ENCODE results near the gene B3GALT6.

Gene B3GALT6

DNA sequence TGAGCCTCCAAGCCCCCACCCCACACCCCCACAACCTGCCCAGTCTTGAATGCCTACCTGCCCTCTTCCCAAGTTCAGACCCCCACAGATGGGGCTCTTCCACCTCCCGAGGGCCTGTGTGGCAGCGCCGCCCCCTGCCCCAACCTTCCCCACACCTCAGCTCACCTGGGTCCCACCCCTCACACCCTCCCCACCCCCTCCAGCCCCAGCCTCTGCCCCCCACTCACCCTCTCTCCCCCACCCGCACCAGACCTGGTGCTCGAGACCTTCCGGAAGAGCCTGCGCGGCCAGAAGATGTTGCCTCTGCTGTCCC, 34.9 kb upstream of the B3GALT6 start:
- TF ChIP-seq, protein P1, sequence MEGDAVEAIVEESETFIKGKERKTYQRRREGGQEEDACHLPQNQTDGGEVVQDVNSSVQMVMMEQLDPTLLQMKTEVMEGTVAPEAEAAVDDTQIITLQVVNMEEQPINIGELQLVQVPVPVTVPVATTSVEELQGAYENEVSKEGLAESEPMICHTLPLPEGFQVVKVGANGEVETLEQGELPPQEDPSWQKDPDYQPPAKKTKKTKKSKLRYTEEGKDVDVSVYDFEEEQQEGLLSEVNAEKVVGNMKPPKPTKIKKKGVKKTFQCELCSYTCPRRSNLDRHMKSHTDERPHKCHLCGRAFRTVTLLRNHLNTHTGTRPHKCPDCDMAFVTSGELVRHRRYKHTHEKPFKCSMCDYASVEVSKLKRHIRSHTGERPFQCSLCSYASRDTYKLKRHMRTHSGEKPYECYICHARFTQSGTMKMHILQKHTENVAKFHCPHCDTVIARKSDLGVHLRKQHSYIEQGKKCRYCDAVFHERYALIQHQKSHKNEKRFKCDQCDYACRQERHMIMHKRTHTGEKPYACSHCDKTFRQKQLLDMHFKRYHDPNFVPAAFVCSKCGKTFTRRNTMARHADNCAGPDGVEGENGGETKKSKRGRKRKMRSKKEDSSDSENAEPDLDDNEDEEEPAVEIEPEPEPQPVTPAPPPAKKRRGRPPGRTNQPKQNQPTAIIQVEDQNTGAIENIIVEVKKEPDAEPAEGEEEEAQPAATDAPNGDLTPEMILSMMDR (IDR thresholded peaks at IDR 0.05; ENCODE audit: low read depth, low read length, missing control alignments), result no peak
- no peaks in the 10 kb centered on the region for H3K36me3 ChIP-seq (replicated peaks)
- no peak overlapping the region for H3K27ac ChIP-seq
- in situ Hi-C loops (cut with HindIII; ENCODE audit: low pct_ligation_motif_present, low sequenced_read_pairs), result no loop called here
- no peak overlapping the region for H3K4me3 ChIP-seq (ENCODE audit: low read depth, low read length)
- DNase-seq, result no peak
- H3K27me3 ChIP-seq (replicated peaks), result no peaks in the 10 kb centered on the region

DNA sequence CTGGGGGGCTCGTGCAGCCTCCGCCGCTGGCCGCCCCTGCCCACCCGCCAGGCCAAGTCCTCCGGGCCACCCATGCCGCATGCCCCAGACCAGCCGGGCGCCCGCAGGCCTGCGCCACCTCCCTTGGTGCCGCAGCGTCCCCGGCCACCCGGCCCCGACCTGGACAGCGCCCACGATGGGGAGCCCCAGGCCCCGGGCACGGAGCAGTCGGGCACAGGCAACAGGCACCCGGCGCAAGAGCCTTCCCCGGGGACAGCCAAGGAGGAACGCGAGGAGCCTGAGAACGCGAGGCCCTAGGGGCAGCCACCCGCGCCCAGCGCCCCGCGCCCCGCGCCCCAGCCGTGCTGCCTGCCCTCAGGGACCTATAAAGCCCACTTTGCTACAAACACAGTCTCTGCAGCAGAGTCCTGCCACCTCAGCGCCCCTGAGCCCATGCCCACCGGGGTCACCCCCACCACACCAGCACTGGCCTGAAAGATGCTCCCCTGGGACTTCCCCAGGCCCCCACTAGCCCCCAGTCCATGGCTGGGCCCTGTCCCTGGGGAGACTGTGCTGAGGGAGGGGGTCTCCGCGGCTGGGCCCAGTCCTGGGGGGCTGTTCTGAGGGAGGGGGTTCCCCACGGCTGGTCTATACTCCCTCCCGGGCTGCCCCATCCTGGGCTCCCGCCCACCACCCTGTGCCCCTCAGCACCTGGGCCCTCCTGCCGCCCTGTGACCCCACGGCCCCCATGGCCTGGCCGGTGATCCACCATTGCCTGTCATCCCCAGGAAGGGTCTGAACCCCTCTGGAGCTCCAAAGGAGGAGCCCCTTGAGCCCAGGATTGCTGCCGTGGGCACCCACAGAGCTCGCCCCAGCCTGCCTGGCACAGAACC, 34.2 kb upstream of the B3GALT6 start:
- peaks cover under 1% of the 10 kb centered on the region for H3K27me3 ChIP-seq (replicated peaks)

DNA sequence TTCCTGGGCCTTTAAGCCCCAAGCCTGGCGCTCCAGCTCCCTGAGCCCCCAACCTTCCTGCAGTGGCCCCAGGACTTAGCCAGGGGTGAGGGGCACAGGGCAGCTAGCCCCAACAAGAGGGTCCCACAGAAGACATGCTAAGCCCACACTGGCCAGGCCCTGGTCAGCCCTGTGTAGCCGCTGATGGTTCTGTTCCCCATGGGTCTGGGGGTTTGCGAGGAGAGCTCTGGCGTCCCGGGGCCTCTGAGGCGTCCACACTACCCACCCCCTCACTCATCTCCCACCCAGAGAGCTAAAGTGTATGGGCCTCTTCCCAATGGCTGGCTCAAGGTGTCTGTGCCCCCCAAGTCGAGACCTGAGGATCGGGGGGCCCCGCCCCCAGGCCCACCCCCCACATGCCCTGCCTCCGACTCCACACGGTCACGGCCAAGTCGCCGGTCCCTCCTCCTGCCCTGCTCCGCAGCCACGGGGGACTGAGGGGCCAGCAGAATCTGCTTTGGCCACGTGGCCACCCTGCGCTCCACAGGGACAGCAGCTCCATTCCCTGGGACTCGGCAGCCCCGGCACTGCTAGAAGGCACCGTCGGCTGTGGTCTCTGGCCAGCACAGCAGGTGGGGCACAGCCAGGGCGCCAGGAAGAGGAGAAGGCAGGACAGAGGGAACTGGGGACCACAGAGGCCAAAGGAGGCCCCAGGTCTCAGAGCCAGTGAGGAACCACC, 33.5 kb upstream of the B3GALT6 start:
- no peaks in the 10 kb centered on the region for H3K36me3 ChIP-seq (replicated peaks)
- no peak overlapping the region for H3K4me3 ChIP-seq (ENCODE audit: low read depth, low read length)
- TF ChIP-seq, protein P1 (IDR thresholded peaks at IDR 0.05; ENCODE audit: low read depth, low read length, missing control alignments), result no peak
- H3K27me3 ChIP-seq (replicated peaks), result peaks cover 6% of the 10 kb centered on the region
- in situ Hi-C loops (cut with HindIII; ENCODE audit: low pct_ligation_motif_present, low sequenced_read_pairs), result no loop called here
- no peak overlapping the region for H3K27ac ChIP-seq
- no peak for DNase-seq

More for the DNA sequence above, 34.2 kb upstream of the B3GALT6 start:
- DNase-seq, result no peak
- no peak overlapping the region for H3K27ac ChIP-seq
- in situ Hi-C loops (cut with HindIII; ENCODE audit: low pct_ligation_motif_present, low sequenced_read_pairs), result no loop called here
- TF ChIP-seq, protein P1 (IDR thresholded peaks at IDR 0.05; ENCODE audit: low read depth, low read length, missing control alignments), result no peak
- no peak overlapping the region for H3K4me3 ChIP-seq (ENCODE audit: low read depth, low read length)
- H3K36me3 ChIP-seq (replicated peaks), result no peaks in the 10 kb centered on the region

DNA sequence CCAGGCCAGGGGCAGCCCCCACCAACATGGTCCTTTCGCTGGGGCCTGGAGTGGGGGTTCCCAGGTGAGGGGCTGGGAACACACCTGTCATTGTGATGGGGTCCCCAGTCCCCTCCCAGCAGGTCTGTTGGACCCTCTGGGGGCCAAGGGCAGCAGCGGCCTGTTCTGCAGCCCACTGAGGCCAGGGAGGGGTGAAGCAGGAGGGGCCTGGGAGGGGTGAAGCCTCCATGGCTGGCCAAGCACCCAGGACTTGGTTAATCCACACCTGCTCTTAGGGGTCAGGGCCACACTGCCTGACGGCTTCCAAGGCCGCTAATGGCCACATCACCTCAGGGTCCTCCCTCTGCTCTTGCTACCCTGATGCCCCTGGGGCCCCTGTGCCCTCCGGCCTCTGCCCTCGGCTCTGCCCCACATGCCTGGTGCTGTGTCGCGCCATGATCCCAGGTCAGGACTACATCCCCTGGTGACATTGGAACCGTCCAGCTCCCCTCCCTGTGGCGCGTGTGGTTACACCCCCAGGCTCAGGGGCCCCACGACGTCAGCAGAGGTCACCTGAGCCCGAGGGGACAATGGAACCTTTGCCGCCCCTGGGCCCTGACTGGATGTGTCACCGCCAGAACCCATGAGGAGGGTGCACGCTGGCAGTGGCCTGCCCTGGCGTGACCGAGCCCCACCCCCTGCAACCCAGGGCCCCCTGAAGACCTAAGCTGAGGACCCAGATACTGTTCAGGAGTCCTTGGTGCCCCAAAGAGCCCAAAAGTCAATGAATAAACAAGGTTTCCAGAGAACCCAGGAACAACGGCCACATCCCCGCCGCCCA, 32.7 kb upstream of the B3GALT6 start:
- TF ChIP-seq, protein P1 (IDR thresholded peaks at IDR 0.05; ENCODE audit: low read depth, low read length, missing control alignments), result no peak
- no peak for DNase-seq
- H3K27ac ChIP-seq, result no peak overlapping the region
- no peak overlapping the region for H3K4me3 ChIP-seq (ENCODE audit: low read depth, low read length)
- H3K36me3 ChIP-seq (replicated peaks), result no peaks in the 10 kb centered on the region
- in situ Hi-C loops (cut with HindIII; ENCODE audit: low pct_ligation_motif_present, low sequenced_read_pairs), result no loop called here
- H3K27me3 ChIP-seq (replicated peaks), result peaks cover 7% of the 10 kb centered on the region

DNA sequence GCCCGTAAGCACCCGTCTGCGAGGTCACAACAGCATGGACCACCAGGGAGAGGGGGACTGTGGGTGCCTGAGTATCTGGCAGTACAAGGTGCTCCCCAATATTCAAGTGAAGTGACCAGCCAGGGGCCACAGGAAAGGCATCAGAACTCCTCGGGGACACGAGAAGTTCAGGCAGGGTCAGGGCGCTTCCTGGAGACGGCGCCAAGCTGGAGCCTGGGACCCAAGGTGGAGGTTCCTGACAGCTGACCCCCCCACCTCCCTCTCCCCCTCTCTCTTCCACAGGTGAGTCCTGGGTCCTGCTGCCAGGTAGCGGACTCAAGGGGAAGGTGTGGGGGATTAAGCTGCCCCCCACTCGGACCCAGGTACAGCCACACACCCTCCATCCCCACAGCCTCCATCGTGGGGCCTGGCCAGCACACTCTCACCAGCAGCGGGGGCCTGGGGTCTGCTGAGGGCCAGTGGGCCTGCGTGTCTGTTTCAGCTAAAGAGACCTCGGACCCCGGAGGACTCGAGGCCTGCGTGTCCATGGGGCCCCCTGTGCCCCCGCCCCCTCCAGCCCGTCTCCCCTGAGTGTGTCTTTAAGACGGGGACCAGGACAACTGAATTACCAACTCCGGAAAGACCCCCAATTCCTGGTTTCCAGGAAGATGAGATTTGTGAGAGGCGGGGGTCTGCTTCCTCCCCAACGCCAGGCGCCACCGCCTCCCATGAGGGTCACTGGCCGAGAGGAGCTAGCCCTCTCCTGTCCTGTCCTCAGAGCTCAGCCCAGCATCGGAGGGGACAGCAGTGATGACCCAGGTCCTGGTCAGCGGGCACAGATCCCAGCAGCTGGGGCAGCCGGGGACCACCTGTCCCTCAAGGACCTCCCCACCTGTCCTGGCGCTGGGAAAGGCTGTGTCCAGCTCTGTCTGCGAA, 31.8 kb upstream of the B3GALT6 start:
- no peak for DNase-seq
- no peak overlapping the region for H3K4me3 ChIP-seq (ENCODE audit: low read depth, low read length)

More for the DNA sequence above, 31.8 kb upstream of the B3GALT6 start:
- in situ Hi-C loops (cut with HindIII; ENCODE audit: low pct_ligation_motif_present, low sequenced_read_pairs), result no loop called here
- Histone ChIP-seq H3K27ac (no peak overlapping the region), H3K27me3 (replicated peaks) (peaks cover 9% of the 10 kb centered on the region), H3K36me3 (replicated peaks) (no peaks in the 10 kb centered on the region)
- TF ChIP-seq, protein P1 (IDR thresholded peaks at IDR 0.05; ENCODE audit: low read depth, low read length, missing control alignments), result no peak
